AG10803 (cell line): ENCODE data around the gene ITK.
A peak's percentile ranks its signal among the peaks of the same experiment; 100 is the strongest.

Source experiments
- DNase-seq: peaks from one replicate; pipeline ENCODE4 v3.0.0; 2010; ENCODE audit warnings: low read depth
- H3K4me3 ChIP-seq: 2 replicates; pipeline ENCODE4 v1.5.1; 2011; ENCODE audit warnings: mild to moderate bottlenecking, low read length, control low read depth
- TF ChIP-seq, protein P1 (sequence below): conservative IDR thresholded peaks from 2 replicates; pipeline ENCODE4 v1.5.1; 2011; ENCODE audit warnings: mild to moderate bottlenecking, low read length, control low read depth, inconsistent platforms

The ITK gene

DNA sequence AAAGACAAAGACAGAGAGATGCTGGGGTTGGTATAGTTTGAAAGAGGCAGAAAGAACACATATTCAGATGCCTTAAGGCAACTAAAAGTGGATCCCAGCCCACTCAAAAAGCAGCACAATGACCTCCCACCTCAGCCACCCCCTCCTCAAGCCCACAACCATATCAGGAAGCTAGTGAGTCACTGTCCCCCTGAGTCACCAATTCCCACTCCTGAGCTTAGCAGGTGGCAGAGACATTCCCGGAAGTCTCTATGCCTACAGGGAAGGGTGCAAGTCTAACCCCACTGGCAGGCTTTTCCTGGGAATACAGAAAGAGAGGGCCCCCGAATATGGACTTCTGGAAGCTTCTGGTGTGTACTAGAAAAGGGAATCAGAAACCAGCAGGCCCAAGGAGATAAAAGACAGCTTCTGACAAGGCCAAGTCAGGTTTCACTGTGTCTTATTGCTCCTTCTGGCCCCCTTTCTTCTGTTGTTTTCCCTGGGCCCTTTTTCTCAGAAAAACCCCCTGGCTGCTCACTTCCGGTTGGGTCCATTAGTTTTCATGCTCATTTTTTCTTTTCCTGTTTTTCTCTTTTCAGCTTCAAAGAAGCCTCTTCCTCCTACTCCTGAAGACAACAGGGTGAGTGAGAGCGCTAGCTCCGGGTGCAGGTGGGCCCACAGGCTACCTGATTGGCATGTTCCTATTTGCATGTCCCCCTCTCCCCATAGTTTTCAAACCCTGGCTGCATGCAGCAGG is 36.8 kb downstream of the ITK start:
- H3K4me3 ChIP-seq, result no peak overlapping the region
- no peak for DNase-seq
- TF ChIP-seq, protein P1, sequence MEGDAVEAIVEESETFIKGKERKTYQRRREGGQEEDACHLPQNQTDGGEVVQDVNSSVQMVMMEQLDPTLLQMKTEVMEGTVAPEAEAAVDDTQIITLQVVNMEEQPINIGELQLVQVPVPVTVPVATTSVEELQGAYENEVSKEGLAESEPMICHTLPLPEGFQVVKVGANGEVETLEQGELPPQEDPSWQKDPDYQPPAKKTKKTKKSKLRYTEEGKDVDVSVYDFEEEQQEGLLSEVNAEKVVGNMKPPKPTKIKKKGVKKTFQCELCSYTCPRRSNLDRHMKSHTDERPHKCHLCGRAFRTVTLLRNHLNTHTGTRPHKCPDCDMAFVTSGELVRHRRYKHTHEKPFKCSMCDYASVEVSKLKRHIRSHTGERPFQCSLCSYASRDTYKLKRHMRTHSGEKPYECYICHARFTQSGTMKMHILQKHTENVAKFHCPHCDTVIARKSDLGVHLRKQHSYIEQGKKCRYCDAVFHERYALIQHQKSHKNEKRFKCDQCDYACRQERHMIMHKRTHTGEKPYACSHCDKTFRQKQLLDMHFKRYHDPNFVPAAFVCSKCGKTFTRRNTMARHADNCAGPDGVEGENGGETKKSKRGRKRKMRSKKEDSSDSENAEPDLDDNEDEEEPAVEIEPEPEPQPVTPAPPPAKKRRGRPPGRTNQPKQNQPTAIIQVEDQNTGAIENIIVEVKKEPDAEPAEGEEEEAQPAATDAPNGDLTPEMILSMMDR, result no peak

DNA sequence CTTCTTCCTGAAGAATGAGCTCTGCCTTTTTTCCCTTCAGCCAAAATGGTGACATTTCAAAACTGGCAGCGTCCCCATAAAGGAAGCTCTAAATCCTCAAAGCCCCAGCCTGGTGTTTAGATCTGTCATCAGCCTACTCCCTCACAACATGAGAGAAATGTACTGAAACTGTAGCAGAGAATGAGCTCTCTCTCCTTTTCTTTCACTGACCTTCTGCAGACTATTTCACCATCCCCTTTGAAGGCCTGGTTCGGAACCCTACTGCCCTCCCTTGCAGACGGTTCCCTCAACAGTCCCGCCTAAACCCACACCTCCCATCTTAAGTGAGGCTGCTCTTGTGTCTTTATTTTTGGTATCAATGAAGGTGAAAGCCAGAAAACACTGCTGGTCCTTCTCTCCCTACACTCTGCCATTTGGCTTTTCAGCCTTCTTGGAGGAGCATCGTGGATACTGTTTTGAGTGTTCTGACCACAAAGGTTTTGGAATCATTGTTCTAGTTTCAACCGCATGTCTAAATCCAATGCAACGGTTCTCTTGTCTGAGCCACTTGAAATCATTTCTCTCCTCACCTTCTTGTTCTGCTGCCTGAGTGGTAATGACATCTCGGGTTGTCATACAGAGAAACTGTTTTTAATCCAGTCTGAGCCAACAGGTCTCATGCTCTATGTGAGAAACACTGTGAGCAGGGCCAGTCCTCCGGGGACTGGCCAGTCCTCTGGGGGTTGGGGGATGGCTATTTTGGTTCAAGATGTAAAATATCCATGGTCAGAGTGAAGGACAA is 39.0 kb downstream of the ITK start:
- H3K4me3 ChIP-seq, result no peak overlapping the region
- TF ChIP-seq, protein P1, result no peak
- peak; percentile 71 for DNase-seq

DNA sequence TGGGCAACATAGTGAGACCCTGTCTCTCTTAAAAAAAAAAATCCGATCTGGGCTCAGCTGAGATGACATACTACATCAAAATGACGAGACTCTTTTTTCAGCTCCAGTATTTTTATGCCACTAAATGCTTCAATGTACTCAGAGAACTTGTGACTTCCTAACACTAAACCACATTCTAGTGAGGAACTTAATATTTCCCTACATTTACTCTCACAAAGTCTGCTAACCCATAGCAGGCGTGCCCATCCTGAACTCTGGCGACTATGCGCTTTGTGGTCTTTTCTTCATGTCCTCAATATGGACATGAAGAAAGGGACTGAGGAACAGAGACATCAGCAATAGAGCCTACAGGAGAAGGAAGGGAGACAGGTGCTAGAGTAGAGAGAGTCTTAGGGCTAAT is 41.3 kb downstream of the ITK start:
- no peak for DNase-seq
- TF ChIP-seq, protein P1, result no peak

DNA sequence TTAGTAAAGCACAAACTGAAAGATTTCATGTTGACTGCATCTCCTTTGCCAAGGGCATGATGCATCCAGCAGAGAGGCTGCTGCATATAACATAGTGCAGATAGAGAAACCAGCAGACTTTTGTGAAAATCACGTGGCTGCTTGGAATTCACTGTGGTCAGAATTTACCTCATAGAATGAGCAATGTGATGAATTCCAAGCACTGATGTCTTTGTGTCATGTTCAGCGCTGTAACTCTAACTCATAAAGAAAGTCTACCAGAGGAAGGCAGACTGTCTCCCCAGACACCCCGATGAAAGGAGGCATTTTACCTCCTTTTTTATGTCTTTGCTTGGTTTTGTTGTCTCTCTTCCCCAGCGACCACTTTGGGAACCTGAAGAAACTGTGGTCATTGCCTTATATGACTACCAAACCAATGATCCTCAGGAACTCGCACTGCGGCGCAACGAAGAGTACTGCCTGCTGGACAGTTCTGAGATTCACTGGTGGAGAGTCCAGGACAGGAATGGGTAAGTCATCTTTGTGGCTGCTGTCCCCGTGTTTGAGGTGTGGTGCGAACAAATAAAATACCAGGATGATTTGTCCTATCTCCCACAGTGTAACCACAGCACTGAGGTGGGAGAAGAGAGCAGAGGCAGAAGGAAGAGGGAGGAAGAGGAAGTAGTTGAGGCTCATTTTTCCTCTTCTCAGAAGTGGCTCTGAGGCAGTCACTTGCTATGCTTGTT is 42.0 kb downstream of the ITK start:
- TF ChIP-seq, protein P1, result no peak
- peak; percentile 83 for DNase-seq
- H3K4me3 ChIP-seq, result no peak overlapping the region

More for the DNA sequence above, 41.3 kb downstream of the ITK start:
- no peak overlapping the region for H3K4me3 ChIP-seq

DNA sequence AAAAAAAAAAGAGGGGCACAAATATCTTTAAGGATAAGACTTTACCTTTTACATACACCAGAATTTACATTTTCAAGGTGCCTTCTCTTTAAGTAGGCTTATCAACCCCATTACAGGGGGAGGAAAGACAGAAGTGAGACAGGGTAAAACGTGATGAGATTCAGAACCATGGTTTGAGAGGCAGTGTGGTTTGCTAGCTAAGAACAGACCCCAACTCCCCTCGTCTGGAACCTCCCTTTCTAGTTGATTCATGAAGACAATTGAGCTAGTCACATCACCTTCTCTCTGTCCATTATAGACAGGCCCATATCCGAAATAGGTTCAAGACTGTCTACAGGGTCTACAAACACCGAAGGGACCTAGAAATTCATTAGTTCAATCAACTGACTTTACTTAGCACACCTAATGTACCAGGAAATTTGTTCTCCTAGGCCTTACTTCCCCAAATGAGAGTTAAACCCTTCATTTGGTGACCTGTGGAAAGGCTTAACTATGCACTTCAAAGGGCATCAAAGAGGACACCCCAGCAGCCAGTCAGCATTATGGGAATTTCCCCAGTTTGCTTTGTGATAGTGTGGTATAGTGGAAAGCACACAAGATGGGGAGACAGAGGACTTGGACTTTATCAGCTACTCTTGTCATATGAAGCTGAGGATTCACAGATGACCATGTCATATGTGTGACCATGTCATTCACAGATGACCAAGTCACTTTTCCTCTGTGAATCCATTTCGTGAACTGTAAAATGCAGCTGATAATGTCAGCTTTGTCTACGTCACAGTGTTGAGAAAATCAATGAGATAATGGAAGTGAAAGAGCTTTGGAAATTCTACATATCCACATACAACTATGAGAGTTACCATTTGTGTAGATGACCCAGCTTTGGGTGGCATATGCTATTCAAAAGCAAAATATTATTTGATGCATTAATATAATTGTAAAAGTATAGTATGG is 45.1 kb downstream of the ITK start:
- DNase-seq, result no peak
- TF ChIP-seq, protein P1, result no peak
- H3K4me3 ChIP-seq, result no peak overlapping the region

DNA sequence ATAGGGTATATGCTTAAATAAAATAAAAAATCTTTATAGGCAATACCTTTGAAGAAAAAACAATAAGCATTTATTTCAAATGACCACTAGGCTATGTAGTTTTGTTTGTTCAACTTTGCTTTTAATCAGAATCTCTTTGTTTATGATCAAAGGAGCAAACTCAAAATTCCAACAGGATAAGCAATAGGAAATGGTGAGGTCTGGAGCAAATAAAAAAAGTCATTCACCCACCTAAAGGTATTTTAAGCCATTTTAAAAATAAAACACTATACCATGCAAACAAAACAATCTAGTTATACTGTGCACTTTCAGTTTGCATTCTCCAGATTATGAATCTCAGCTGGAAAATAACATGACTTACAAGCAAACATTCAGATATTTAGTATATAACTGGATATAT is 50.0 kb downstream of the ITK start:
- no peak for DNase-seq
- TF ChIP-seq, protein P1, result no peak
- H3K4me3 ChIP-seq, result no peak overlapping the region
